K562 (cell line): ENCODE measurements around the gene MACF1. TPM values are rescaled to one million over a fixed set of nuclear protein-coding genes. Genes with fewer than 3 reads are reported as not detected.

Source experiments
- ARNT ChIP-seq, 2 experiments: fragments of 450-650 bp; IDR thresholded peaks; 2 replicates each; pipeline ENCODE4 v1.6.1; 2016; ENCODE audit warnings: mild to moderate bottlenecking in 1 of 2
- ELK1 ChIP-seq: sonication (generic); formaldehyde crosslinking; IDR thresholded peaks from 2 replicates; pipeline ENCODE4 v1.8.1; 2022; ENCODE audit warnings: missing genetic modification reagents
- ESRRA ChIP-seq: fragments of 450-650 bp; IDR thresholded peaks from 2 replicates; pipeline ENCODE4 v1.6.1; 2014; ENCODE audit warnings: low read depth, mild to moderate bottlenecking, moderate library complexity, borderline replicate concordance
- ETS2 ChIP-seq: IDR thresholded peaks from 2 replicates; pipeline ENCODE4 v1.6.1; 2016; ENCODE audit warnings: borderline replicate concordance, missing genetic modification characterization, mild to moderate bottlenecking, moderate library complexity, missing compliant biosample characterization; ENCODE audit not compliant: poor library complexity, severe bottlenecking
- ETV1 ChIP-seq: fragments of 450-650 bp; conservative IDR thresholded peaks from 2 replicates; pipeline ENCODE4 v1.6.1; 2016; ENCODE audit warnings: missing genetic modification characterization, control low read depth, low read depth, missing compliant biosample characterization
- HCFC1 ChIP-seq: IDR thresholded peaks from 2 replicates; pipeline ENCODE4 v1.6.1; 2012; ENCODE audit warnings: low read depth, low read length, improper control_type of control experiment
- HLTF ChIP-seq: fragments of 450-650 bp; IDR thresholded peaks from 2 replicates; pipeline ENCODE4 v1.6.1; 2016
- HOXB6 ChIP-seq: fragments of 250-450 bp; sonication (Bioruptor Pico); IDR thresholded peaks from 2 replicates; pipeline ENCODE4 v1.5.1; 2022; ENCODE audit warnings: mild to moderate bottlenecking, borderline replicate concordance
- MECOM ChIP-seq: fragments of 250-450 bp; sonication (Bioruptor Pico); IDR thresholded peaks from 2 replicates; pipeline ENCODE4 v1.8.0; 2022; ENCODE audit warnings: inconsistent platforms
- NFE2L1 ChIP-seq: fragments of 450-650 bp; IDR thresholded peaks from 2 replicates; pipeline ENCODE4 v1.6.1; 2016; ENCODE audit warnings: missing genetic modification characterization, low read depth, mild to moderate bottlenecking, missing compliant biosample characterization, moderate library complexity, borderline replicate concordance
- NFIC ChIP-seq: fragments of 450-650 bp; IDR thresholded peaks from 2 replicates; pipeline ENCODE4 v1.6.1; 2017; ENCODE audit warnings: mild to moderate bottlenecking, inconsistent platforms
- NR2C1 ChIP-seq, 2 experiments: fragments of 450-650 bp; IDR thresholded peaks; 2 replicates each; pipeline ENCODE4 v1.6.1; 2017; ENCODE audit warnings: mild to moderate bottlenecking in 2 of 2, antibody characterized with exemption in 1 of 2, inconsistent platforms in 1 of 2, missing compliant biosample characterization in 1 of 2, missing genetic modification characterization in 1 of 2
- RBM34 ChIP-seq: fragments of 200-400 bp; formaldehyde crosslinking; IDR thresholded peaks from 2 replicates; pipeline ENCODE4 v1.6.1; 2018; ENCODE audit warnings: low read length, borderline replicate concordance; ENCODE audit not compliant: insufficient read depth
- TEAD4 ChIP-seq, 2 experiments: sonication (generic) in 1 of 2; formaldehyde crosslinking in 1 of 2; IDR thresholded peaks; 2 replicates each; pipeline versions ENCODE4 v1.6.1 to v1.8.0; 2012 to 2022; ENCODE audit warnings: borderline replicate concordance in 1 of 2, inconsistent platforms in 1 of 2, low read length in 1 of 2, mild to moderate bottlenecking in 1 of 2, missing genetic modification reagents in 1 of 2
- ZMIZ1 ChIP-seq, 2 experiments: fragments of 150-350 bp in 1 of 2; IDR thresholded peaks; 2 replicates each; pipeline ENCODE4 v1.6.1; 2012 to 2016; ENCODE audit warnings: low read depth in 2 of 2, low read length in 2 of 2, mild to moderate bottlenecking in 1 of 2, moderate library complexity in 1 of 2
- ZNF175 ChIP-seq: fragments of 200-800 bp; sonication (Bioruptor generic); IDR thresholded peaks from 2 replicates; pipeline ENCODE4 v1.6.1; 2016; ENCODE audit warnings: low read depth, mild to moderate bottlenecking, missing genetic modification characterization, missing compliant biosample characterization
- ZNF785 ChIP-seq: fragments of 250-450 bp; sonication (Bioruptor Pico); IDR thresholded peaks from 2 replicates; pipeline ENCODE4 v1.4.0; 2020; ENCODE audit warnings: mild to moderate bottlenecking
- polyA plus RNA-seq, 8 experiments: library from polyadenylated mRNA; depleted of rRNA in 4 of 8; stranded (reverse) in 5 of 8; unstranded in 3 of 8; fragments of >200 nt; fragmentation: Nextera tagmentation in 2 of 8; fragmentation: Illumina TruSeq in 1 of 8; extraction: Ambion mirVana in 2 of 8; extraction: Trizol in 1 of 8; gene quantifications; 2 replicates each; pipeline versions ENCODE4 v1.2.1 to v1.2.3, GENCODE V29; 2011 to 2014; ENCODE audit warnings: inconsistent platforms in 1 of 8, missing spikeins in 1 of 8
- total RNA-seq, 7 experiments: library from RNA; depleted of rRNA in 6 of 7; stranded (reverse); fragments of >200 nt in 6 of 7; fragmentation: Illumina TruSeq in 2 of 7; extraction: Trizol in 2 of 7; gene quantifications; 2 replicates each; pipeline versions ENCODE4 v1.2.1 to v1.2.3, GENCODE V29; 2011 to 2021; ENCODE audit warnings: low replicate concordance in 1 of 7
- TF ChIP-seq, protein P1 (sequence below): fragments of 250-450 bp; sonication (Bioruptor Pico); IDR thresholded peaks from 2 replicates; pipeline ENCODE4 v1.5.0; 2020; ENCODE audit warnings: mild to moderate bottlenecking
- TF ChIP-seq, protein P2 (sequence below), 2 experiments: fragments of 200-800 bp in 1 of 2; sonication (Bioruptor generic) in 1 of 2; sonication (generic) in 1 of 2; formaldehyde crosslinking in 1 of 2; IDR thresholded peaks in 1 of 2; conservative IDR thresholded peaks in 1 of 2; 2 replicates each; pipeline versions ENCODE4 v1.5.0 to v1.6.1; 2016 to 2020; ENCODE audit warnings: missing compliant biosample characterization in 1 of 2, missing genetic modification characterization in 1 of 2, missing genetic modification reagents in 1 of 2

MACF1 gene
- total and polyA plus RNA-seq, 9 of the 15 experiments (the other 6 are each of a cell fraction or from before 2014, with no cell fraction given) = 13.2 to 232 (median 112) TPM

- no peak for TF ChIP-seq ZNF175 (CRISPR knock-in tag)
- no peak for TF ChIP-seq HCFC1
- no peak for TF ChIP-seq HOXB6 (CRISPR knock-in tag)
- TF ChIP-seq NFE2L1 (tag) = no peak
- no peak for TF ChIP-seq HLTF
- TF ChIP-seq MECOM (CRISPR knock-in tag) = 0 out of 2 replicates have a peak, but pooled peaks have one; percentile 48
- peak; percentile 33; the same call in 1 of the 2 replicates for TF ChIP-seq TEAD4 (IDR thresholded peaks at IDR 0.05; ENCODE audit: low read length)
- no peak for TF ChIP-seq TEAD4 (CRISPR knock-in tag; IDR thresholded peaks at IDR 0.05; ENCODE audit: borderline replicate concordance)
- TF ChIP-seq ETV1 = no peak
- TF ChIP-seq NFIC = peak; percentile 88
- TF ChIP-seq ETS2 (tag) = no peak
- peak; percentile 64; the same call in 1 of the 2 replicates for TF ChIP-seq NR2C1 (IDR thresholded peaks at IDR 0.05)
- peak; percentile 65 for TF ChIP-seq NR2C1 (tag; IDR thresholded peaks at IDR 0.05)
- TF ChIP-seq ARNT (IDR thresholded peaks at IDR 0.05) = no peak
- TF ChIP-seq, protein P1, sequence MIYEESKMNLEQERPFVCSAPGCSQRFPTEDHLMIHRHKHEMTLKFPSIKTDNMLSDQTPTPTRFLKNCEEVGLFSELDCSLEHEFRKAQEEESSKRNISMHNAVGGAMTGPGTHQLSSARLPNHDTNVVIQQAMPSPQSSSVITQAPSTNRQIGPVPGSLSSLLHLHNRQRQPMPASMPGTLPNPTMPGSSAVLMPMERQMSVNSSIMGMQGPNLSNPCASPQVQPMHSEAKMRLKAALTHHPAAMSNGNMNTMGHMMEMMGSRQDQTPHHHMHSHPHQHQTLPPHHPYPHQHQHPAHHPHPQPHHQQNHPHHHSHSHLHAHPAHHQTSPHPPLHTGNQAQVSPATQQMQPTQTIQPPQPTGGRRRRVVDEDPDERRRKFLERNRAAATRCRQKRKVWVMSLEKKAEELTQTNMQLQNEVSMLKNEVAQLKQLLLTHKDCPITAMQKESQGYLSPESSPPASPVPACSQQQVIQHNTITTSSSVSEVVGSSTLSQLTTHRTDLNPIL (CRISPR knock-in tag) = no peak
- no peak for TF ChIP-seq ZNF785 (CRISPR knock-in tag)
- TF ChIP-seq RBM34 = no peak
- TF ChIP-seq ZMIZ1 (IDR thresholded peaks at IDR 0.05; ENCODE audit: low read depth in 2 of 2, low read length in 2 of 2) = no peak
- TF ChIP-seq, protein P2, sequence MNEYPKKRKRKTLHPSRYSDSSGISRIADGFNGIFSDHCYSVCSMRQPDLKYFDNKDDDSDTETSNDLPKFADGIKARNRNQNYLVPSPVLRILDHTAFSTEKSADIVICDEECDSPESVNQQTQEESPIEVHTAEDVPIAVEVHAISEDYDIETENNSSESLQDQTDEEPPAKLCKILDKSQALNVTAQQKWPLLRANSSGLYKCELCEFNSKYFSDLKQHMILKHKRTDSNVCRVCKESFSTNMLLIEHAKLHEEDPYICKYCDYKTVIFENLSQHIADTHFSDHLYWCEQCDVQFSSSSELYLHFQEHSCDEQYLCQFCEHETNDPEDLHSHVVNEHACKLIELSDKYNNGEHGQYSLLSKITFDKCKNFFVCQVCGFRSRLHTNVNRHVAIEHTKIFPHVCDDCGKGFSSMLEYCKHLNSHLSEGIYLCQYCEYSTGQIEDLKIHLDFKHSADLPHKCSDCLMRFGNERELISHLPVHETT (CRISPR knock-in tag; conservative IDR thresholded peaks at IDR 0.05 in 1 of 2, IDR thresholded peaks at IDR 0.05 in 1 of 2) = no peak
- TF ChIP-seq ESRRA = peak; percentile 67; the same call in 1 of the 2 replicates
- no peak for TF ChIP-seq ELK1 (CRISPR knock-in tag)
These were observed 67.7 kb downstream of the MACF1 start (continued) for GRCh38 chr1:39272027-39272797.
